ENCODE measurements around the gene SYT1. TPM values are rescaled to one million over a fixed set of nuclear protein-coding genes. Genes with fewer than 3 reads are reported as not detected.

The SYT1 gene
- total and polyA plus RNA-seq, 2 donors (not counting 3 experiments of a cell fraction or from before 2014, with no cell fraction given), result 3.2 to 15.3 TPM

DNA sequence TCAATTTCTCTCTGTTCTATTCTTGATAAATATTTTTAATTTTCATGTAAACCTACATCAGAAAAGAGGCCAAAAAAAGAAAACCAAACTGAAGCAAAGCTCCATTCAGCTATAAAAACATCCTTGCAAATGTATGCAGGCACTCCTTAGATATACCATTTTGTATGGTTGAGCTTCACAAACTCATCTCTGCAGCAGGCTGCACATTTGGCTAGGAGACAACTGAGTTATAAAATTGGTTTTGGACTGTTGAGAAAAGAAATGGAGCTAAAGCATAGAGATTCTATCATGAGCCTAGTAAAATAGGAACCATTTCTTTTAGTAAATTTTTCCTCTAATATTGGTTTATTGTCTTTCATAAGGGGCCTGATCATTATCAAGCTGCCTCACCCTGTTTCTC, 156.4 kb downstream of the SYT1 start:
- H3K9me3 ChIP-seq (replicated peaks; ENCODE audit: control insufficient read depth, insufficient read depth, low read length), result no peaks in the 10 kb centered on the region
- intact Hi-C loops (cut with micrococcal nuclease), result no loop called here
- dilution Hi-C loops (cut with MboI; ENCODE audit: extremely low pct_ligation_motif_present, low sequenced_read_pairs), result no loop called here
- H3K9ac ChIP-seq (replicated peaks; ENCODE audit: extremely low read depth, insufficient read depth, low read length), result no peak overlapping the region
- no TSS peak for BruUV-seq (replicated peaks)
- H3K27me3 ChIP-seq (ENCODE audit: control insufficient read depth in 2 of 2, insufficient read depth in 2 of 2, low read length in 2 of 2), result no peaks in the 10 kb centered on the region
- CTCF ChIA-PET, result interaction anchor here (1.0 to 1.2 kb wide), 2 partner anchors 14 to 15 kb away, joined by 3 read pairs; no protein-coding TSS in a partner anchor
- POLR2A ChIA-PET, result interaction anchor here (0.5 kb wide), 1 partner anchor 668 kb away, joined by 5 read pairs; no protein-coding TSS in a partner anchor
- no peaks in the 10 kb centered on the region for H3K79me2 ChIP-seq (ENCODE audit: control insufficient read depth, insufficient read depth, low read length)
- H3K27ac ChIP-seq (ENCODE audit: insufficient read depth, low read depth, low read length), result no peak overlapping the region
- DNase-seq (ENCODE audit: low read depth, low spot score) (no peak), FAIRE-seq (no peak)
- H2AFZ ChIP-seq (ENCODE audit: low read depth, low read length), result no peak overlapping the region
- no peak overlapping the region for H3K4me3 ChIP-seq (replicated peaks in 1 of 3; ENCODE audit: insufficient read depth in 1 of 3, low read depth in 1 of 3, low read length in 3 of 3)
- H3K9me1 ChIP-seq (replicated peaks; ENCODE audit: control insufficient read depth, extremely low read depth, insufficient read depth, low read length), result no peaks in the 10 kb centered on the region
- no peak overlapping the region for H3K4me2 ChIP-seq (ENCODE audit: insufficient read depth, low read length)
- TF ChIP-seq EZH2 (IDR thresholded peaks at IDR 0.05; ENCODE audit: borderline replicate concordance, low read depth, low read length, severe bottlenecking), result no peak
- TF ChIP-seq FOS (IDR thresholded peaks at IDR 0.05; ENCODE audit: borderline replicate concordance, insufficient read depth, low read length), result no peak
- TF ChIP-seq JUN (IDR thresholded peaks at IDR 0.05; ENCODE audit: borderline replicate concordance, insufficient read depth, insufficient read length, low read depth), result no peak
- TF ChIP-seq, protein P1, sequence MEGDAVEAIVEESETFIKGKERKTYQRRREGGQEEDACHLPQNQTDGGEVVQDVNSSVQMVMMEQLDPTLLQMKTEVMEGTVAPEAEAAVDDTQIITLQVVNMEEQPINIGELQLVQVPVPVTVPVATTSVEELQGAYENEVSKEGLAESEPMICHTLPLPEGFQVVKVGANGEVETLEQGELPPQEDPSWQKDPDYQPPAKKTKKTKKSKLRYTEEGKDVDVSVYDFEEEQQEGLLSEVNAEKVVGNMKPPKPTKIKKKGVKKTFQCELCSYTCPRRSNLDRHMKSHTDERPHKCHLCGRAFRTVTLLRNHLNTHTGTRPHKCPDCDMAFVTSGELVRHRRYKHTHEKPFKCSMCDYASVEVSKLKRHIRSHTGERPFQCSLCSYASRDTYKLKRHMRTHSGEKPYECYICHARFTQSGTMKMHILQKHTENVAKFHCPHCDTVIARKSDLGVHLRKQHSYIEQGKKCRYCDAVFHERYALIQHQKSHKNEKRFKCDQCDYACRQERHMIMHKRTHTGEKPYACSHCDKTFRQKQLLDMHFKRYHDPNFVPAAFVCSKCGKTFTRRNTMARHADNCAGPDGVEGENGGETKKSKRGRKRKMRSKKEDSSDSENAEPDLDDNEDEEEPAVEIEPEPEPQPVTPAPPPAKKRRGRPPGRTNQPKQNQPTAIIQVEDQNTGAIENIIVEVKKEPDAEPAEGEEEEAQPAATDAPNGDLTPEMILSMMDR (IDR thresholded peaks at IDR 0.05; ENCODE audit: extremely low read depth in 1 of 2, insufficient read depth in 1 of 2, low read depth in 1 of 2, low read length in 2 of 2), result no peak
- TF ChIP-seq POLR2AphosphoS5 (IDR thresholded peaks at IDR 0.05; ENCODE audit: insufficient read depth, low read depth, low read length), result no peak
- TF ChIP-seq MYC (IDR thresholded peaks at IDR 0.05; ENCODE audit: low read depth, low read length), result no peak
- TF ChIP-seq, protein P2, sequence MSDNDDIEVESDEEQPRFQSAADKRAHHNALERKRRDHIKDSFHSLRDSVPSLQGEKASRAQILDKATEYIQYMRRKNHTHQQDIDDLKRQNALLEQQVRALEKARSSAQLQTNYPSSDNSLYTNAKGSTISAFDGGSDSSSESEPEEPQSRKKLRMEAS (IDR thresholded peaks at IDR 0.05; ENCODE audit: insufficient read depth, insufficient read length), result no peak
- no peak for TF ChIP-seq GATA2 (IDR thresholded peaks at IDR 0.05; ENCODE audit: insufficient read depth, insufficient read length, low read depth, low read length)
- TF ChIP-seq POLR2A (IDR thresholded peaks at IDR 0.05; ENCODE audit: low read depth, low read length), result no peak
- H3K4me1 ChIP-seq (ENCODE audit: control insufficient read depth, extremely low read depth, insufficient read depth, low read length), result no peaks in the 10 kb centered on the region
- no peaks in the 10 kb centered on the region for H4K20me1 ChIP-seq (replicated peaks; ENCODE audit: control insufficient read depth, extremely low read depth, insufficient read depth, low read length)
- H3K36me3 ChIP-seq (ENCODE audit: control insufficient read depth in 2 of 2, extremely low read depth in 1 of 2, insufficient read depth in 2 of 2, low read length in 2 of 2), result no peaks in the 10 kb centered on the region

Data from endothelial cell of umbilical vein (primary cell).